ENCODE results near the gene DNAAF9.

DNAAF9 gene

GRCh38 chr20:3404402-3404801, 3.1 kb downstream of the DNAAF9 start:
- H3K9me3 ChIP-seq (ENCODE audit: severe bottlenecking): no peaks in the 10 kb centered on the region
- TF ChIP-seq, protein P1, sequence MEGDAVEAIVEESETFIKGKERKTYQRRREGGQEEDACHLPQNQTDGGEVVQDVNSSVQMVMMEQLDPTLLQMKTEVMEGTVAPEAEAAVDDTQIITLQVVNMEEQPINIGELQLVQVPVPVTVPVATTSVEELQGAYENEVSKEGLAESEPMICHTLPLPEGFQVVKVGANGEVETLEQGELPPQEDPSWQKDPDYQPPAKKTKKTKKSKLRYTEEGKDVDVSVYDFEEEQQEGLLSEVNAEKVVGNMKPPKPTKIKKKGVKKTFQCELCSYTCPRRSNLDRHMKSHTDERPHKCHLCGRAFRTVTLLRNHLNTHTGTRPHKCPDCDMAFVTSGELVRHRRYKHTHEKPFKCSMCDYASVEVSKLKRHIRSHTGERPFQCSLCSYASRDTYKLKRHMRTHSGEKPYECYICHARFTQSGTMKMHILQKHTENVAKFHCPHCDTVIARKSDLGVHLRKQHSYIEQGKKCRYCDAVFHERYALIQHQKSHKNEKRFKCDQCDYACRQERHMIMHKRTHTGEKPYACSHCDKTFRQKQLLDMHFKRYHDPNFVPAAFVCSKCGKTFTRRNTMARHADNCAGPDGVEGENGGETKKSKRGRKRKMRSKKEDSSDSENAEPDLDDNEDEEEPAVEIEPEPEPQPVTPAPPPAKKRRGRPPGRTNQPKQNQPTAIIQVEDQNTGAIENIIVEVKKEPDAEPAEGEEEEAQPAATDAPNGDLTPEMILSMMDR (IDR thresholded peaks at IDR 0.05; ENCODE audit: low read depth, low read length): no peak
- H3K36me3 ChIP-seq: no peaks in the 10 kb centered on the region
- H3K4me3 ChIP-seq (ENCODE audit: low read depth, low read length): no peak overlapping the region
- H3K27ac ChIP-seq: no peak overlapping the region
- DNase-seq: no peak
- no peaks in the 10 kb centered on the region for H3K27me3 ChIP-seq (ENCODE audit: insufficient read depth, low read depth, severe bottlenecking)

DNA sequence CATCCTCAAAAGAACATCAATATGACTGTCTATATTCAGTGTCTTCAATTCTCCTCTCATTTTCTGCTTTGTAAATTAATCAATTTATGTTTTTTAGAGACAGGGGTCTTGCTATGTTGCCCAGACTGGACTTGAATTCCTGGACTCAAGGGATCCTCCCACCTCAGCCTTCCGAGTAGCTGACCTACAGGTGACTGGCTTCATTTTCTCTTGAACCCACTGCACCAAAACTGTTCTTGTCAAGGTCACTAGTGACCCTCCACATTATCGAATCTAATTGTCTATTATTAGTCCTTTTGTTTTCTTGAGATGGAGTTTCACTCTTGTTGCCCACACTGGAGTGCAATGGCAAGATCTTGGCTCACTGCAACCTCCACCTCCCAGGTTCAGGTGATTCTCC, 3.7 kb downstream of the DNAAF9 start:
- no peaks in the 10 kb centered on the region for H3K9me3 ChIP-seq (ENCODE audit: severe bottlenecking)
- H3K27ac ChIP-seq: no peak overlapping the region
- H3K27me3 ChIP-seq (ENCODE audit: insufficient read depth, low read depth, severe bottlenecking): no peaks in the 10 kb centered on the region
- no peak overlapping the region for H3K4me3 ChIP-seq (ENCODE audit: low read depth, low read length)
- TF ChIP-seq, protein P1 (IDR thresholded peaks at IDR 0.05; ENCODE audit: low read depth, low read length): no peak
- no peaks in the 10 kb centered on the region for H3K36me3 ChIP-seq
- DNase-seq: no peak

- no peaks in the 10 kb centered on the region for H3K36me3 ChIP-seq
- H3K27ac ChIP-seq: no peak overlapping the region
- DNase-seq: no peak
- no peaks in the 10 kb centered on the region for H3K27me3 ChIP-seq (ENCODE audit: insufficient read depth, low read depth, severe bottlenecking)
- TF ChIP-seq, protein P1 (IDR thresholded peaks at IDR 0.05; ENCODE audit: low read depth, low read length): no peak
- H3K9me3 ChIP-seq (ENCODE audit: severe bottlenecking): no peaks in the 10 kb centered on the region
- H3K4me3 ChIP-seq (ENCODE audit: low read depth, low read length): no peak overlapping the region
Measured at GRCh38 chr20:3402453-3402852, 5.0 kb downstream of the DNAAF9 start.

DNA sequence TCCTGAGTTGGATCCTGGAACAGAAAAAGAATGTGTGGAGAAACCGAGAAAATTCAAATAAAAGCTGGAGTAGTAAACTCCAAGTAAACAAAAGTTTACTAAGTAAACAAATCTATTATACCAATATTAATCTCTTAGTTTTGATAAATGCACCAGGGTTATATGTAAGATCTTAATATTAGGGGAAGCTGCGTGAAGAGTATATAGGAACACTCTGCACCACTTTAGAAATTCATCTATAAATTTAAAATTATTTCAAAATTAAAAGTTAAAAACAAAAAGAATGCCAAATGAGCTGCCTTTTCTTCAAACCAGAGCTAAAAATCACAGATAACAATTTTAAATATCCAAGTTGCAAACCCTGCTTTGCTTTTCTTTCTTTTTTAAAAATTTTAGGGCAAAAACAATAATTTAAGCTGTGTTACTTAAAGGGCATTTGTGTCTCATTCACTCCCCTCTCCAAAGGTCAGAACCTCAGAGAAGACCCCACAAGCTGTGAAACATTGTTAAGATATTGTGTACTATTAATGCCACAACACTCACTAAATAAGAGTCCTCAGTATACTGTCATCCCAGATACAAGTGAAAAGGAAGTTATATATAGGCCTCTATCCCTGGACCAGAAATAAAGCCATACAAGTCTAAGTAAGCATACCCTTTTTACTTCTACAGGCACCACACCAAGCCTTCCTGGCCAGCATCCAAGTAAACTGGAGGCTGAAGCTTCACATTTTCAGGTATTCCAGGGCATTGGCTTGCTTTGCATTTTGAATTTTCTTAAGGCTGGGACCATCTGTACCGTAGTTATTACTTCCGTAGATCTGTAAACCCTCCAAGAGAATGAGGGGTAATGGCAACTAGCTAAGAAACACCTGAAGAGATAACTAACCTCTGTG, 7.0 kb downstream of the DNAAF9 start:
- H3K4me3 ChIP-seq (ENCODE audit: low read depth, low read length): no peak overlapping the region
- no peak for DNase-seq
- H3K27ac ChIP-seq: no peak overlapping the region
- H3K27me3 ChIP-seq (ENCODE audit: insufficient read depth, low read depth, severe bottlenecking): no peaks in the 10 kb centered on the region
- no peaks in the 10 kb centered on the region for H3K9me3 ChIP-seq (ENCODE audit: severe bottlenecking)
- TF ChIP-seq, protein P1 (IDR thresholded peaks at IDR 0.05; ENCODE audit: low read depth, low read length): no peak
- no peaks in the 10 kb centered on the region for H3K36me3 ChIP-seq

DNA sequence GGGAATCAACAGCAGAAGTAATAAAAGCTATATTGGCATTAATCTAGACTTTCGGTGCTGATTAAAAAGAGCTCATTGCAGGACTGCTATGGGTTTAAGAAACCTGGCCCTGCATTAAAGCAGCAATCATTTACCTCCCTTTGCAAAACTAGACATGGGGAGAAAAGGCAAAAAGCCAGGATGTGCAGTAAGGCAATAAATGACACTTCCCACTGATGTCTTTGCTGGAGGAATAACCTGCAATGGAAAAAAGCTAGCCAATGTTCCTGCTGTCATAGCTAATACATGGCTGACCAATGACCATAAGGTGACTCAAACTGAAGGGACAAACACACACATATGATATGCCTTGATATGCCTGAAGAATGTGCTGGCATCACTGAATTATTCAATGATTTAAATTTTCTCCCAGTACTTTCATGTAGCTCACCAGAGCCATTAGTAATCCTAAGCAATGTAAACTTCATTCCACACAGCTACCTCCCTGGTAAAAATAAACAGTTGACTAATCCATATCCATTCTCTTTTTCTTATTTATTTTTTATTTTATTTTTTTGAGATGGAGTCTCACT, 8.7 kb downstream of the DNAAF9 start:
- Histone ChIP-seq H3K9me3 (ENCODE audit: severe bottlenecking) (no peaks in the 10 kb centered on the region), H3K27ac (no peak overlapping the region), H3K27me3 (ENCODE audit: insufficient read depth, low read depth, severe bottlenecking) (no peaks in the 10 kb centered on the region), H3K36me3 (no peaks in the 10 kb centered on the region), H3K4me3 (ENCODE audit: low read depth, low read length) (no peak overlapping the region)
- TF ChIP-seq, protein P1 (IDR thresholded peaks at IDR 0.05; ENCODE audit: low read depth, low read length): no peak
- no peak for DNase-seq
